H1 (cell line): Measurements from ENCODE around the gene ARPC3. TPM values are rescaled to one million over a fixed set of nuclear protein-coding genes. Genes with fewer than 3 reads are reported as not detected.

Experiments used
- CHD2 ChIP-seq: IDR thresholded peaks from 2 replicates; pipeline ENCODE4 v1.6.1; 2012; ENCODE audit warnings: low read length, improper control_type of control experiment
- JUN ChIP-seq: IDR thresholded peaks from 2 replicates; pipeline ENCODE4 v1.6.1; 2011; ENCODE audit warnings: low read depth, mild to moderate bottlenecking, improper control_type of control experiment, low read length
- KDM4A ChIP-seq: IDR thresholded peaks from one replicate; pipeline ENCODE4 v1.7.1; 2012; ENCODE audit warnings: low read depth, mild to moderate bottlenecking, moderate library complexity, low read length, inconsistent platforms; ENCODE audit not compliant: severe bottlenecking
- PHF8 ChIP-seq: fragments of 200-600 bp; sonication (generic); conservative IDR thresholded peaks from 2 replicates; pipeline ENCODE4 v1.7.1; 2012; ENCODE audit warnings: low read depth, mild to moderate bottlenecking, inconsistent platforms, low read length, moderate library complexity
- TAF1 ChIP-seq: IDR thresholded peaks from 2 replicates; pipeline ENCODE4 v1.6.1; 2011; ENCODE audit warnings: mild to moderate bottlenecking, low read depth, low read length
- polyA plus RNA-seq, 7 experiments: library from polyadenylated mRNA; depleted of rRNA in 3 of 7; stranded (reverse) in 5 of 7; unstranded in 2 of 7; fragments of >200 nt in 5 of 7; fragments of 200-250 nt in 2 of 7; gene quantifications; 1 replicate in 5 of 7; 2 replicates in 1 of 7; 4 replicates in 1 of 7; pipeline versions ENCODE4 v1.2.1 to v1.2.3, GENCODE V29; 2011 to 2013; ENCODE audit warnings: missing spikeins in 2 of 7, mixed read lengths in 2 of 7
- total RNA-seq: library from RNA; stranded (reverse); fragmentation: NEBNext Ultra II Directional; extraction: Animal tissue kit (Norgen Biotek cat#: 25700); gene quantifications from 2 replicates; pipeline ENCODE4 v1.2.1, GENCODE V29; 2021

Gene ARPC3
- total and polyA plus RNA-seq, 2 of the 8 experiments (the other 6 are each of a cell fraction or from before 2014, with no cell fraction given), result 36.7 to 160 TPM

DNA sequence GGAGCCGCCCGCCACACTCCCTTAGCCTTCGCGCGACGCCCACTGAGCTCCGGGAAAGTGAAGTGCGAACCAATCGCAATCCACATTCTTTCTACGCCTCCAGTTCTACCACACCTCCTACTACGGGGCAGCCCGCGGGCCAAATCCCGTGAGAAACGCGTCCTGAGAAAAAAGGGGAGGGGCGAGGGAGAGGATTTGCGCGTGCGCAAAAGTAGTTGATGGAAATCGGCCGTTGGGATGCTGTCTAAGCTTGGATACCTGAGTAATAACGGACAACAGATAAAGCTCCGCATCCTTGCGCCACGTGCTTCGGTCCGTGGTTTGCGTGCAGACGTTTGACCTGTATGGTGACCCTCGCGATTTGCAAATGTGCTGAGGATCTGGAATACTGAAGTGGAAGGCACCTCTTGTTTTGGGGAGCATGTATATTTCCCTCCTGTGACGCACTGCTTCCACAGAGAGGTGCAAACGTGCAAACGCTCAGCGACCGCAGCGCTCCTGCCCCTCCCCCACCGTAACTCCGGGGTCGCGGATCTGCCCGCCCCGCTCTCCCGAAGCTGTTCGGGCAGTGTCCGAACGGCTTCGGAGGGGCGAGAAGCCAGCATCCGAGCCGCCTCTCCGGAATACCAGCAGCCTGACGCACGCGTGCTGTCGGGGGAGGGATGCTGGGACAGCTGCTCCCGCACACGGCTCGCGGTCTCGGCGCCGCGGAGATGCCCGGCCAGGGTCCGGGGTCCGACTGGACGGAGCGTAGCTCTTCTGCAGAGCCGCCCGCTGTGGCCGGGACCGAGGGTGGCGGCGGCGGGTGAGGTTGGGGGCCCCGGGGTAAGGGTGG is 18.3 kb upstream of the ARPC3 start, which contains the start of the genes FAM216A and GPN3 (continued):
- TF ChIP-seq KDM4A, result peak; percentile 28
- peak; percentile 90 for TF ChIP-seq CHD2
- peak; percentile 94 for TF ChIP-seq TAF1
- peak; percentile 82 for TF ChIP-seq PHF8
- no peak for TF ChIP-seq JUN
